CD1c-positive myeloid dendritic cell (primary cell): ENCODE results near the gene ABHD17C.
A peak's percentile ranks its signal among the peaks of the same experiment; 100 is the strongest.
"Not testable (repeated sequence)": the region's sequence is repeated elsewhere in the genome, so short reads cannot be mapped to it uniquely, and the experiment has no call there.

ENCODE experiments used
- DNase-seq: peaks from one replicate; pipeline ENCODE4 v3.0.0-alpha.2; 2016; ENCODE audit errors: extremely low spot score

ABHD17C gene

DNA sequence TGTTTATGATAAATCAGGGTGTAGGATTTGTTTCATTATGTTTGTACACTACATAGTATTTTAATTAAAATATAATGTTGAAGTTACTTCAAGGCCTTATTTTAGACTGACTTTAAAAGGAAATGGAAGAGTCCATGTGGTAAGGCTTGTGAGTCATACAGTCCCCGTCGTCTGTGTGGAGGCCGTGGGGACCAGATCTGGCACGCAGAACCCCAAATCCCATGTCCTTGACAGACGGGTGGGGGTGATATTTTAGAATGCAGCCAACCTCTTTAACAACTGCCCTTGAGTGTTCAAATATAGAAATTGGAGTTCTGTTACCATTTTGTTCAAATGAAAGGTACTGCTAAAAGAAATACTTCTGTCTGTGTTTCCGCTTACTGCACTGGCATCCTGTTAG, 35.8 kb downstream of the ABHD17C start:
- peak; percentile 5 for DNase-seq

DNA sequence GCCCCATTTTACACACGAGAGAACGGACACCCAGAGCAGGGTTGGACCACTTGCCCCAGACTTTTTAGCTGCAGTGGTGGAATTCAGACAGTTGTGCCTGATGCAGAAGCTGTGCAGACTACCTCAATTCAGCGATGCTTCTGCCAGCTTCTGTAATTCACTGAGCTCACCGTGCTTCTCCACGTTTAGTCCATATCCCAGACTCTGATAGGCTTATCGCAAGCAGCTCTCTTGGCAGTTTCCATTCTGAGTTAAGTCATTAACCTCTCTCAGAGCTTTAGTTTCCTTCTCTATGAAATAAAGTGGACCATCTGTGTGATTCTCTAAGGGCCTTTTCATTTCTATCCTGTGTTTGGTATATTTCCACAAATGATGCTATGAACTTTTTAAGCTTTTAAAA, 37.1 kb downstream of the ABHD17C start:
- no peak for DNase-seq

DNA sequence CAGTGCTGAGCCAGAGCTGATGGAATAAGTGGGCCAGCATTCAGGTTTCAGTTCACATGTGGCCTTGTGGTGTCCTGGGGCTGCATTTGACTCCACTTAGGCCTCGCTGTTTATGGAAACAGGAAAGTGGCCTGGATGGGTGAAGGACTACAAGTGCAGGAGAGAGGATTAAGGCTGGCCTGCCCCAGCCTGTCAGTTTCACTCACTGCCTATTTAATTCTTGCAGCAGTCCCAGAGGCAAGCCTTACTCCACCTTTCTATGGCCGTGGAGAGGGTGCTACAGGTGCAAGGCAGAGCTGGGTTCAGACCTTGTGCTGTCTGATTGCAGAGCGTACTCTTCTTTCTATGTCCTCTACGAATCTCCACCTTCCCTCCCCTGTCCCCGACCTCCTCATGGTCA, 37.7 kb downstream of the ABHD17C start:
- no peak for DNase-seq

DNA sequence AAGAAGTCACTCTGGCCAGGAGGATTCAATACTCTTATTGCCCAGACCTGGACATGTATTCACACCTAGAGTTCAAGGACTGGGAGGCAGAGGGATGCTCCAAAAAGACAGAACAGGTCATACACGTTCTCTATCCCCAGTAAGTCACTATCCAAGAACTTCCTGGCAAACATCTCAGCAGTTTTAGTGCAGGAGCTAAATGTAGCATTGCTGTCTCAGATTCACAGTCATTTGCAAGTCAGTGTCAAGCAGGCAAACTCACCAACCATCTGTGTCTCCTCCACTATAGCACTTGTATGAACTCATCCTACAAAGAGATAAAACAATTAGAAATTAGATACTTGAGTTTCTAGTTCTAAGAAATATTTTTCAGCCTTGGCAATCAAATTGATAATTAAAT, 38.4 kb downstream of the ABHD17C start:
- no peak for DNase-seq

DNA sequence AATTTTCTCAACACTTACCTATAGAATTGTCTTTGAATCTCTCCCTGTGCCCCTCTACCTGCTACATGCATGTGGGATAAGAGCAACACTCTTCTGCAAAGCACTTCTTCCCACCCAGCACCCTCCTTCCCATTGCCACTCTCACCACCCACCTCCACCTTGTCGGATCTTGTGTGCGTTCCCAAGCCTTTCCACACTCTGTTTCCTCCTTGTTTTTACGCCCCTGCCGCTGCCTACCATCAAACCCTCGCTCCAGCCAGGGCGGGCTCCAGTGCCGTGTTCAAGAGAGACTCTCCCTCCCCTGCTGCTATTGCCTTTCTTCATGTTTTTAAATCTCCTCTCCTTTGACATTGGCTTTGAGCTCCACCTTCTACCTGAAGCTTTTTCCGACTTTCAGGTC, 40.2 kb downstream of the ABHD17C start:
- DNase-seq: no peak

DNA sequence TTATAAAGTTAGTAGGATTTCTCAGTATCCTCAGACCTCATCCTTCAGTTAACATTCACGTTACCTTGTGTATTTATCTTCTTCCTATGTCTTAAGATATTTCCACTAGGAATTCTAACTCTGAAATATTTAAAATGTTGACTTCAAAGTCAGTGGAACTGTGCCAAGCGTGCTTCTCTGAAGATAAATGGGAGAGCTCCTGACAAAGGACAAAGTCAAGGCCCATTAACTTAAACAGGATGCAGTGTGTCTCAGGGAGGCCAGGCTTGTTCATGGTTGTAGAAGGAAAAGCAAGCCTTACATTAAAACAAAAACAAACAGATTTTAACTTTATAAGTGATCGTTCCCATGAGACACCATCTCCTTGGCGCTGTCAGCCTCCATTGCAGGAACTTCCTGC, 41.5 kb downstream of the ABHD17C start:
- DNase-seq: no peak

DNA sequence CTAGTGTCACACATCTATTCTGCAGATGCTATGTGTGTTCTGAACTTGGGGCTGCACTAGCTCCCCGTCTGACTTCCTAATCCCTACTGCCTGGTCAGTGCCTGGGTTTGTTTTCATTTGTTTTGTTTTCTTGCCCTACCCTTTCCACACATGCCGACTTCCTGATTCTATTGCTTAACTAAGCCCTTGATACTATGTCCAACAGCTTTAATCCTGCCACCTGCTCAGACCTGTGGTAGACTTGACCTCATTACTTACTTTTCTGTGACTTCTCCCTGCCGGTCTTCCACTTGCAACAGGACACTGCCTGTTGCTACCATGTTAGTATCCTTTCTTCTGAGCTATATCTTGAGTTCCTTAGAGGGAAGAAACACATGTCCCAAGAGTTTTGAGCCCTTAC, 44.8 kb downstream of the ABHD17C start:
- DNase-seq: no peak

DNA sequence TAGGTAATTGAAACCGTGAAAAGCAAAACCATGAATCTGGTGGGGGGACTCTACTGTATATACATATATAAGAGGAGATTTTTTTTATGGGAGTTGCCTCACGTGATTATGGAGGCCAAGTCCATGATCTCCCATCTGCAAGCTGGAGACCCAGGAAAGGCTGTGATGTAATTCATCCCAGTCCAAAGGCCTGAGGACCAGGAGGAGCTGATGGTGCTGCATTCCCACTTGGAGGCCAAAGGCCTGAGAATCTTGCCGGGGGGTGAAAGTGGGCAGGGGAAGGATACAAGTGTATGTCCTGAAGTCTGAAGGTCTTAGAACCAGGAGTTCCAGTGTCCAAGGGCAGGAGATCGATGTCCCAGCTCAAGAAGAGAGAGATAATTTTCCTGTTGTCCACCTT, 47.0 kb downstream of the ABHD17C start:
- no peak for DNase-seq

DNA sequence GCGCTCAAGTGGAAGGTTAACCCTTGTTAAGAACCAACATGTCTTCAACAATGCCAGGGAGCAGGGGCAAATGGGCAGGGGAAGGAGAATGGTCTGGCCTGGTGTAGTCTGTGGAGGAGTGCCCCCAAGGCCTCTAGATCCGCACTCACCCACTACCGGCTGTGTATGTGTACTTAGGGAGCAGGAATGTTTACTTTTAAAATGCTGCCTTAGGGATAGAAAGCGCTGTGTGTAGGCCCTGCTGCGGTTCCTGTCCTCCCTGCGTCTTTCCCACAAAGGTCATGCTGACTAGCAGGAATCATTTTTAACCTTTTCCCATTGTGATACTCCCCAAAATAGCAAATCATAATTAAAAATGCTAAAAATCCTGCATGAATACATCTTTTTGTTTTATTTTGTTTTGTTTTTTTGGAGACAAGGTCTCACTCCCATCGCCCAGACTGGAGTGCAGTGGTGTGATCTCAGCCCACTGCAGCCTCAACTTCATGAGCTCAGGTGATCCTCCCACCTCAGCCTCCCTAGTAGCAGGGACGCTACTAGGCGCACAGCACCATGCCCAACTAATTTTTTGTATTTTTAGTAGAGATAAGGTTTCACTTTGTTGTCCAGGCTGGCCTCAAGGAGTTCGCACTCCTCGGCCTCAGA, 48.2 kb downstream of the ABHD17C start:
- DNase-seq: no peak

DNA sequence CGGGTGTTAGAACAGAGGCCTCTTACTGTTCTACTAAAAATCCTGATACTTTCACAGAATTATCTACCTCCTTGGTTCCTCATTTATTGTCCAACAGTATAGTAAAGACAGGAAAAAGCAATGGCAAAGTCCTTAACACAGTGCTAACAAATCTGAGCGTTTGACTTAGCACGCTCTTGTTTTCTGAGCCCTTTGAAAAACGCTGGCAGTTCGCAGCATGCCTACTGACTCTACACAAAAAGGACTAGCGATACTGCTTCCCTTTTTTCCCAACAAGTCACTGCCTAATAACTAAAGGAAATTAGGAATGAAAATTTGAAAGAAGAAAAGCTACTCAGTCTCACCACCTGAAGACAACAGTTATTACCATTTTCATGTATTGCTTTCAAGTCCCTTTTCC, 49.3 kb downstream of the ABHD17C start:
- no peak for DNase-seq

DNA sequence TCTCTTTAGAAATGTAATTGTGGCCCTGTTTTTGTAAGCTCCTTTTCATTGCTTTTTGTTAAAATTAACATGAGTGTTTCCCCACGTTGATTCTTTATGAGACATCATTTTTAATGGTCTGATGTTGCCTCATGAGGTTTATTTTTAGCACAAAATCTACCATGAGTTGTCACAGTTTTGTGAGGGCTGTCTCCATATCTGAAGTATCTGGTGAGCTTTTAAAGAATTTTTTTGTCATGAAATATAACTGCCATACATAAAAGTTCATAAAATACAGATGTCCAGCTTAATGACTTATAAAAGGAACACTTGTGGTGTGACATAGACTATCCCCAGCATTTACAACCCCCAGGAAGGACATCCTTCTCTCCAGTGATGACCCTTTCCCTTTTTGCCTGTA, 49.7 kb downstream of the ABHD17C start:
- DNase-seq: no peak

DNA sequence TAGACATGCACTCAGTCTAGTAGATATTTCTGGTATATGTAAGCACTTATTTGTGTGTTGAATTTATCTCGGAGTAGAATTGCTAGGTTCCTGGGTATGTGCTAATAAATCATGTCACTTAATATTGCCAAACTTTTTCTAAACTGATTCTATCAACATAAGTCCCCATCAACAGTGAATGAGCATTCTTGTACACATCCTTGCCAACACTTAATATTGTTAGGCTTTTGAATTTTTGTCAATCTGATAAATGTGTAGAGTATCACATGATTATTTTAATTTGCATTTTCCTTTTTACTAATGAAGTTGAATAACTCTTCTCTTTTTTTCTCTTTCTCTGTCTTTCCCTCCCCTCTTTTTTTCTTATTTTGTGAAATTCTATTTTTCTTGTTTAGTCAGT, 50.8 kb downstream of the ABHD17C start:
- DNase-seq: no peak

DNA sequence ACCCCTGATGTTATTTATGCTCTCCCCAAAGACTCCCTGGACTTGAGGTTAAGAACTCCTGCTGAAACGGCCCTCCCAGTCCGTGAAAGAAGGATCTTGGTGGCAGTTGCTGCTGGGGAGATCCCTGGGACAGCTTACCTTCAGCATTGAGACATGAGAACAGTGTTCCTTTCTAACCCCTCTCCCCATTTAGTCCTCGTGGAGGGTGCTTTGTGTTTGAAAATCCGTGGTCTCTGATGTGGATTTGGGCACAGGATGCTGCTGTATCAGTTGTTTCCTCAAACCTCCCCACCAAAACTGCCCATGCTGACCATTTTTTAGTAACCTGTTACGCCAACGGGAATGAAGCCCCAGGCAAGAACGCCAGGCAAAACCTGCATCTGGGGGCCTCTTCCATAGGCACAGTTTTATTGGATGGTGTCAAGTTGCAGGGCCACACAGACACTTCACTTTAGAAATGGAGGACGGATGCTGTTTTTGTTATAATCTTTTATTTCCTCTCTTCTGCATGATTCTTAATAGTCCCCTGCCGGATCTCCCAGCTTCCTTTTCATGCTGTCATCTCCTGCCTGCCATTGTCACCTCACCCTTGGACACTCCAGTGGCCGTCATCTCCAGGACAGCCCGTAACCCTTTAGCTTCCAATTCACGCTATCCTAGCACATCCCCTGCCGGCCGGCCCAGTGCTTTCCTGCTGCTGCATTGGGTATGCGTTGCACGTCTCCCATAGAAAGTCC, 52.4 kb downstream of the ABHD17C start:
- DNase-seq: no peak

DNA sequence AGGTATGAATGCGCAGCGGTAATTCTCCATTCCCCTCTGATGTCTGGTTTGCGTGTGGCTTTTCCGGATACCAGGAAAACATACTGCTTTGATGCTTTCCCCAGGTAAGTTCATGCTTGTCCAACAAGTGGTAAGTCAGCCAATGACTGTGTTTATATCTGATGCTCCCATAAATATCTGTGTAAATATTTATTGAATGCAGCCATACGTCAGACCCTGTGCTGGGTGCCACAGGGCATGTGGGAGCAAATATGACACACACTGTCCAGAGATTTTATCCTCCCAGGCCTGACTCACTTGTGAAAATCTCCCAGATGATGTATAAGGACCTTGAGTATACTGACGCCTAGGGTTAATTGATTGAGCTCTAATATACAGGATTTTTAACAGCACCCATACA, 54.5 kb downstream of the ABHD17C start:
- no peak for DNase-seq

DNA sequence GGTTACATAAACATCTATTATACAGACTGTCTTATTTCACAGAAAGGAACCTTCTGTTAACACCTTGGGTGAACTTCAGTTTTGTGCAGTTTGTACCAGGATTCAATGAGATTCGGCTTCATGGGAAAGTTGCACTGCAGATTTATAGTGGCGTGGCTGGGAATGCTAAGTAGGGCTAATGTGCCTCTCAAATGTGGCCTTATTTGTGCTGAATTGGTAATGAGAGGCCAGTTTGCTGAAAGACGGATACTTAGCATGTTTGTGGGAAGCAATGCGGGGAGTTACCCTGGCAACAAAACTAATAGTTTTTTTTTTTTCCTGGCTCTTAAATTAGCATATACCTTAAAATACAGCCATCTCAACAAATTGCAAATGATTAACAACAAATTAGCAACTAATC, 55.5 kb downstream of the ABHD17C start:
- no peak for DNase-seq

DNA sequence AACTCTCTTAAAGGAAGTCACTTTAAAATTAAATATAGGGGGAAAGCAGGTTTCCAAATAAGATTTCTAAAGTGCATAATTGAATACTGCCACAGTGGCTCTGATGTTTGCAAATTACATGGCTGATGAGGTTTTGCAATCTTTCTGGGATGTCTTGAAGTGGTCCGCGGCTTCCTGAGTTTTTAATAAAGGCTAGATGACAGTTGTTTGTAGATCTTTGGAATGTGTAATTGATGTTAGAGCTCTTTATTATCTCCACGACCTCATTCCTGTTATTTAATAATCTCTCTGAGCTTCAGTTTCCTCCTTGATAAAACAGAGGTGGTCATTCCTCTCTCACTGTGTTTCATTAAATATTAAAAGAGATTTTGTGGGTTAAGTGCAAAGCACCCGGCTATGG, 57.1 kb downstream of the ABHD17C start:
- no peak for DNase-seq

DNA sequence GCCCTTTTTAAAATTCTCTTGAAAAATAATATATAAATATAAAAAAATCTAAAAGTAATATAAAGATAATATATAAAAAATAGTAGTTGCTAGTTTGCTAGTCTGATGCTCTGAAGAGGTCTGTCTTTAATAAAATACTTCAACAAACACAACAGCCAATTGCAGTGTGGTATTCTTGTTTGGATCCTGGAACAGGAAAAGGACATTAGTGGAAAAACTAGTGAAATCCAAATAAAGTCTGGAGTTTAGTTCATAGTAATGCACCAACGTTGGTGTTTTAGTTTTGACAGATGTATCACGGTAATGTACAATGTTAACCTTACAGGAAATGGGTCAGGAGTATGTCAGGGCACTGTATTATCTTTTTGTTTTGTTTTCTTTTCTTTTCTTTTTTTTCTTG, 58.1 kb downstream of the ABHD17C start:
- no peak for DNase-seq

DNA sequence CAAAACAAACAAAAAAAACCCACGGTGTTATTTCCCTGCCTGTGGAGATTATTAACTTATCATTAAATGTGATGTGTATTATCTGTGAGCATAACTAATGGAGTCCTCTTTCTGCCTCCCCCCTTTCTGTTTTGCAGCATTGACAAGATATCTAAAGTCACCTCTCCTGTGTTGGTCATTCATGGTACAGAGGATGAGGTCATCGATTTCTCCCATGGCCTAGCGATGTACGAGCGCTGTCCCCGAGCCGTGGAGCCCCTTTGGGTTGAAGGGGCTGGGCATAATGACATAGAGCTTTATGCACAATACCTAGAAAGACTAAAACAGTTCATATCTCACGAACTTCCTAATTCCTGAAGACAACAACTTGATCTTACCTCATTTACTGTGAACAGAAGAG, 58.9 kb downstream of the ABHD17C start:
- DNase-seq: no peak

DNA sequence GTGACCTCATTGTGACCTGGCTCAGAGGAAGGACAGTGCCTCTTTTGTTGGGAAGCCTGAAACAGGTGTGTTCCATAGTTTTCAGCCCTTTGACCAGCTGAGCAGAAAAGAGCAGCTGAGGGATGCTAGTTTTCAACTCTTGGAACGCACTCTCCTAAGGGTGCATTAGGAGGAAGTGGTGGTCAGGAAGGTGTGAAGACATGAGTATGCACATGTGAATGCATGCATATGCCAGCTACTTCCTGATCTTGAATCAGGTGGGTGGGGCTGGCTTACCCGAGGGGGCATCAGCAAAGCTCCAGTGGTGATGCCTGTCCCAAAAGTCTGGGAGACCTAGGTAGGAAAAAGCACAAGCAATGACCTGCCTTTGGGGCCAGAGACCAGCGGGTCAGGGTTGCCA, 60.8 kb downstream of the ABHD17C start:
- DNase-seq: no peak

DNA sequence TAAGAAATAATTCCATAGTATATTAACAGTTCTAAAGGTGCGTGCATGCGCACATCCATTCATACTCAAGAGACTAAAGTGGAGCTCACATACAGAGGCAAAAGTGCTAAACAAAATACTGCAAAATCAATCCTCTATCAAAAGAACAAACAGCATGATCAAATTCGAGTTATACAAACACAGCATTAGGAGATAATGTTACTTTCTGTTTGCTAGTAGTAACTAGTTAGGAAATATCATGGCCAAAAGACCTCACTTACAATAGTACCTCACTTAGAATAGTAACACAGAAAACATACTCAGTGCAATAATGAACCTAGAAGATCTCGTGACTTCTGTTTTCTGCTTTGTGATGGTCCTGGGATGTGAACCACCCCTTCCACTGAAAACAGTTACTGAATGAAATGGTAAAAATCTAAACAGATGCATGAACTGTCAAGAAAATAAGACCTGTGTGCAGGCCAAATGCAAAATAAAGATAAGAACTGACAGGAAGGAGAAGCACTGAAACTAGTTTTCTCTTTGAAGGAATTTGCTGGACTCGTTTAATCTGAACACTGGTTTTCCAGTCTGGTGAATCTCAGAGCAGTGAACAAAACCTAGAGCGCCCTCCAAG, 63.1 kb downstream of the ABHD17C start:
- DNase-seq: no peak

DNA sequence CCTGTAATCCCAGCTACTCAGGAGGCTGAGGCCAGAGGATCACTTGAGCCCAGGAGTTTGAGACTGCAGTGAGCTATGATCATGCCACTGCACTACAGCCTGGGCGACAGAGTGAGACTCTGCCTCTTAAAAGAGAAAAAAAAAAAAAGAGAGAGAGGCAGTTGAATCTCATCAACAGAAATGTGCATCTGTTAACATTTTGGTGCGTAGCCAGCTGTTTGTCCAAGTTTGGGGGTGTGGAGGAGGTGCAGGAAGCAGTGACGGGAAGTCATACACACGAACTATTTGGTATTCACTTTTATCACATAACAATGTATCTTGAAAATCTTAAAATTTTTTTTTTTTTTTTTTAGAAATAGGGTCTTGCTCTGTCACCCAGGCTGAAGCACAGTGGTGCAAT, 65.8 kb downstream of the ABHD17C start:
- no peak for DNase-seq

DNA sequence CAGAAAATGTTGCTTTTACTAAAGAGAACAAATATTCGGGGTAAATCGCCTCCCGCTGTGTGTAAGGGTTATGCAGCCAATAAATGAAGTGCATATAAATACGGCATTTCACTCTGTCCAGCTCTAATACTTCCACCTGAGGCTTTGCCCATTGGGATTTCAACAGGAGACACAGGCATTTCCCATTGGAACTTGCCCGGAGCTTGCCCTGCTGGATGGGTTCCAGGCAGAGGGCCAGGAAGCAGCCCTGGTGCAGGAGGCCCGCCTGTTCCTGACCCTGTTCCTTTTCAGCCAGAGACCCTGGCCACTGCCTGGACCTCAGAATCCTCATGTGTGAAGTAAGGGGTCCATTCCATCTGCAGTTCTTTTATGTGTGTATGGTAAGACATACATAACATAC, 66.6 kb downstream of the ABHD17C start:
- no peak for DNase-seq

DNA sequence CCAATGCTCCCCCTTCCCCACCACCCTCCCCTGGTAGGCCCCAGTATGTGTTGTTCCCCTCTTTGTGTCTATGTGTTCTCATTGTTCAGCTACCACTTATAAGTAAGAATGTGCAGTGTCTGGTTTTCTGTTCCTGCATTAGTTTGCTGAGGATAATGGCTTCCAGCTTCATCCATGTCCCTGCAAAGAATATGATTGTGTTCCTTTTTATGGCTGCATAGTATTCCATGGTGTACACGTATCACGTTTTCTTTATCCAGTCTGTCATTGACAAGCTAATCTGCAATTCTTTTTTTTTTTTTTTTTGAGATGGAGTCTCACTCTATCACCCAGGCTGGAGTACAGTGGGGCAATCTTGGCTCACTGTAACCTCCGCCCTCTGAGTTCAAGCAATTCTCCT, 68.1 kb downstream of the ABHD17C start:
- not testable (repeated sequence) for DNase-seq
